Neural cell (in vitro differentiated cells): ENCODE measurements around the gene SLFNL1. TPM values are rescaled to one million over a fixed set of nuclear protein-coding genes. Genes with fewer than 3 reads are reported as not detected.

ENCODE experiments used
- H2AFZ ChIP-seq: fragments of 200-600, 300-800 bp; sonication (generic), shearing (Covaris generic); 2 replicates; pipeline ENCODE4 v1.6.0; 2014; ENCODE audit warnings: low read depth, mild to moderate bottlenecking, antibody characterized with exemption, low read length, moderate library complexity
- H3F3A ChIP-seq: fragments of 200-600 bp; shearing (Covaris generic); 2 replicates; pipeline ENCODE4 v1.6.1; 2016; ENCODE audit warnings: mild to moderate bottlenecking, moderate library complexity, mixed read lengths, antibody characterized with exemption, low read length; ENCODE audit not compliant: insufficient read depth, poor library complexity, severe bottlenecking
- H3K27ac ChIP-seq: fragments of 200-600, 300-800 bp; sonication (generic), shearing (Covaris generic); 2 replicates; pipeline ENCODE4 v1.5.1; 2014; ENCODE audit warnings: mild to moderate bottlenecking, low read length, moderate library complexity
- H3K27me3 ChIP-seq: fragments of 300-800, 200-600 bp; sonication (generic), shearing (Covaris generic); 2 replicates; pipeline ENCODE4 v1.6.0; 2014; ENCODE audit warnings: mild to moderate bottlenecking, low read depth, low read length, moderate library complexity; ENCODE audit not compliant: insufficient read depth
- H3K36me3 ChIP-seq: fragments of 300-800, 200-600 bp; sonication (generic), shearing (Covaris generic); 2 replicates; pipeline ENCODE4 v1.5.1; 2014; ENCODE audit warnings: mild to moderate bottlenecking, antibody characterized with exemption, low read length, moderate library complexity; ENCODE audit not compliant: insufficient read depth
- H3K4me2 ChIP-seq: fragments of 300-800, 200-600 bp; sonication (generic), shearing (Covaris generic); 2 replicates; pipeline ENCODE4 v1.6.0; 2014; ENCODE audit warnings: mild to moderate bottlenecking, low read length
- H3K4me3 ChIP-seq: fragments of 300-800, 200-600 bp; sonication (generic), shearing (Covaris generic); 2 replicates; pipeline ENCODE4 v1.5.1; 2014; ENCODE audit warnings: mild to moderate bottlenecking, low read length, moderate library complexity
- H3K79me2 ChIP-seq: fragments of 200-600 bp; shearing (Covaris generic); replicated peaks from 2 replicates; pipeline ENCODE4 v1.6.0; 2014; ENCODE audit warnings: mild to moderate bottlenecking, low read length, moderate library complexity; ENCODE audit not compliant: insufficient read depth
- H3K9ac ChIP-seq: fragments of 300-800, 200-600 bp; sonication (generic), shearing (Covaris generic); 2 replicates; pipeline ENCODE4 v1.6.1; 2016; ENCODE audit warnings: mild to moderate bottlenecking, low read length, mixed read lengths
- H3K9me2 ChIP-seq: fragments of 200-600 bp; shearing (Covaris generic); 2 replicates; pipeline ENCODE4 v1.6.1; 2016; ENCODE audit warnings: mild to moderate bottlenecking, low read length, mixed read lengths; ENCODE audit not compliant: insufficient read depth
- H3K9me3 ChIP-seq: fragments of 200-600, 300-800 bp; sonication (generic), shearing (Covaris generic); 2 replicates; pipeline ENCODE4 v1.6.1; 2016; ENCODE audit warnings: mild to moderate bottlenecking, mixed run types, low read length, moderate library complexity, mixed read lengths
- H4K20me1 ChIP-seq: fragments of 200-600 bp; shearing (Covaris generic); 2 replicates; pipeline ENCODE4 v1.6.1; 2016; ENCODE audit warnings: mild to moderate bottlenecking, mixed run types; ENCODE audit not compliant: insufficient read depth
- CTCF ChIP-seq: fragments of 450-650 bp; IDR thresholded peaks from 2 replicates; pipeline ENCODE4 v1.5.1; 2014; ENCODE audit warnings: antibody characterized with exemption, mild to moderate bottlenecking, moderate library complexity; ENCODE audit not compliant: poor library complexity, severe bottlenecking
- EP300 ChIP-seq: fragments of 450-650 bp; conservative IDR thresholded peaks from 2 replicates; pipeline ENCODE4 v1.6.1; 2014; ENCODE audit warnings: antibody characterized with exemption, mild to moderate bottlenecking, moderate library complexity; ENCODE audit not compliant: poor library complexity, severe bottlenecking
- EZH2 ChIP-seq: fragments of 200-600, 300-800 bp; shearing (Covaris generic), sonication (generic); IDR thresholded peaks from 2 replicates; pipeline ENCODE4 v1.6.1; 2014; ENCODE audit warnings: antibody characterized with exemption, low read length, borderline replicate concordance, mild to moderate bottlenecking; ENCODE audit not compliant: insufficient read depth, poor library complexity, severe bottlenecking
- POLR2AphosphoS5 ChIP-seq: IDR thresholded peaks from 2 replicates; pipeline ENCODE4 v1.6.1; 2012
- RAD21 ChIP-seq: fragments of 450-650 bp; conservative IDR thresholded peaks from 2 replicates; pipeline ENCODE4 v1.6.1; 2014; ENCODE audit warnings: antibody characterized with exemption, mild to moderate bottlenecking, moderate library complexity
- REST ChIP-seq: IDR thresholded peaks from 2 replicates; pipeline ENCODE4 v1.6.1; 2012; ENCODE audit warnings: borderline replicate concordance
- SMC3 ChIP-seq: fragments of 450-650 bp; conservative IDR thresholded peaks from 2 replicates; pipeline ENCODE4 v1.6.1; 2014; ENCODE audit warnings: antibody characterized with exemption, mild to moderate bottlenecking, moderate library complexity; ENCODE audit not compliant: poor library complexity
- TAF1 ChIP-seq: IDR thresholded peaks from 2 replicates; pipeline ENCODE4 v1.6.1; 2012; ENCODE audit warnings: low read depth
- polyA plus RNA-seq: library from polyadenylated mRNA; depleted of rRNA; stranded (reverse); fragments of >200 nt; gene quantifications from 2 replicates; pipeline ENCODE4 v1.2.3, GENCODE V29; 2014

SLFNL1 gene
- polyA plus RNA-seq, 1 donor from 2014 or later, result 0.26 TPM

GRCh38 chr1:40984066-40984465, 37.5 kb downstream of the SLFNL1 start:
- Histone ChIP-seq H2AFZ (no peak overlapping the region), H3K36me3 (peaks cover 13% of the 10 kb centered on the region), H3K9me2 (no peaks in the 10 kb centered on the region), H3K79me2 (peaks cover 29% of the 10 kb centered on the region), H3K27me3 (no peaks in the 10 kb centered on the region), H3K9me3 (no peaks in the 10 kb centered on the region), H3K4me3 (no peak overlapping the region), H3K27ac (no peak overlapping the region), H3F3A (peaks cover 6% of the 10 kb centered on the region), H3K9ac (no peak overlapping the region), H3K4me2 (no peak overlapping the region), H4K20me1 (no peaks in the 10 kb centered on the region)
- TF ChIP-seq CTCF, result no peak
- TF ChIP-seq SMC3, result no peak
- no peak for TF ChIP-seq RAD21
- TF ChIP-seq EZH2, result no peak
- no peak for TF ChIP-seq TAF1
- no peak for TF ChIP-seq EP300
- TF ChIP-seq POLR2AphosphoS5, result no peak
- no peak for TF ChIP-seq REST

GRCh38 chr1:40983286-40983685, 38.2 kb downstream of the SLFNL1 start:
- Histone ChIP-seq H3K9me3 (no peaks in the 10 kb centered on the region), H3K27ac (no peak overlapping the region), H3K9ac (no peak overlapping the region), H3K4me2 (no peak overlapping the region), H3K27me3 (no peaks in the 10 kb centered on the region), H3F3A (peaks cover 6% of the 10 kb centered on the region), H2AFZ (no peak overlapping the region), H3K4me3 (no peak overlapping the region), H3K36me3 (peaks cover 5% of the 10 kb centered on the region), H3K9me2 (no peaks in the 10 kb centered on the region), H3K79me2 (peaks cover 29% of the 10 kb centered on the region), H4K20me1 (no peaks in the 10 kb centered on the region)
- TF ChIP-seq RAD21 (no peak), REST (no peak), SMC3 (no peak), CTCF (no peak), EP300 (no peak), EZH2 (no peak), POLR2AphosphoS5 (no peak), TAF1 (no peak)
